ENCODE measurements around the gene RHOA.

The RHOA gene

DNA sequence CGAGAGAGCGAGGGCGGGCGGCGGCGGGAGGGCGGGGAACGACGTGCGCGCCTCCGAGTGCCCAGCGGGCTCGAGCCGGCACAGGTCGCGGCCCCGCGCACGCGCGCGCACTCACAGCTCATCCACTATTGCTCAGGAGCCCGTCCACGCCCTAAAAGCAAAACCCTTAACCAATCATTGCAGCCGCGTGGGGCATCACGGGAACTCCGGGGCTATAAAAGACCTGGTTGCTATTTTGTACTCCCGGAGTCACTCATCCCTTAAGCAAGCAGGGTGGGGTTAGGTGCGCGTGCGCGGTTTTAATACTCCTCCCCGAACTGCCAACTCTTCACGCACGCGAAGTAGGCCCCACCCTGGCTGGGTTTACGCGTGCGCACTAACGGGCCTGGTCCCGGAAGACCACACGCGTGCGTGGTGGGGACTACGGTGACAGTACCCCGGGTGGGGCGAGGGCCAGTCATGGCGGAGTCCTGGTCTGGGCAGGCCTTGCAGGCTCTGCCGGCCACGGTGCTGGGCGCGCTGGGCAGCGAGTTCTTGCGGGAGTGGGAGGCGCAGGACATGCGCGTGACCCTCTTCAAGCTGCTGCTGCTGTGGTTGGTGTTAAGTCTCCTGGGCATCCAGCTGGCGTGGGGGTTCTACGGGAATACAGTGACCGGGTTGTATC is at the start of gene RHOA, which contains the start of gene TCTA:
Gene RHOA (minus strand): TSS at position 9 of the 664 bp plus-strand sequence. CDS start 36,387 bp downstream, outside the sequence.
Gene TCTA (plus strand): TSS at position 456 of the 664 bp plus-strand sequence. CDS start 4 bp downstream, at position 460.
- FAIRE-seq (peak; percentile 98), DNase-seq (ENCODE audit: insufficient read length, low spot score) (peak; percentile 100)

GRCh38 chr3:49460956-49461355 is 49.2 kb upstream of the RHOA start:
- no peak for DNase-seq (ENCODE audit: insufficient read length, low spot score)
- FAIRE-seq, result no peak

- FAIRE-seq, result no peak
- no peak for DNase-seq (ENCODE audit: insufficient read length, low spot score)
Observed at GRCh38 chr3:49460188-49460890, 48.6 kb upstream of the RHOA start.

- FAIRE-seq (no peak), DNase-seq (ENCODE audit: insufficient read length, low spot score) (no peak)
Observed at GRCh38 chr3:49456466-49456865, 44.7 kb upstream of the RHOA start.

- FAIRE-seq (no peak), DNase-seq (ENCODE audit: insufficient read length, low spot score) (no peak)
Observed at GRCh38 chr3:49454898-49455681, 43.3 kb upstream of the RHOA start.

GRCh38 chr3:49454458-49454857 is 42.7 kb upstream of the RHOA start:
- no peak for FAIRE-seq
- DNase-seq (ENCODE audit: insufficient read length, low spot score), result no peak

DNA sequence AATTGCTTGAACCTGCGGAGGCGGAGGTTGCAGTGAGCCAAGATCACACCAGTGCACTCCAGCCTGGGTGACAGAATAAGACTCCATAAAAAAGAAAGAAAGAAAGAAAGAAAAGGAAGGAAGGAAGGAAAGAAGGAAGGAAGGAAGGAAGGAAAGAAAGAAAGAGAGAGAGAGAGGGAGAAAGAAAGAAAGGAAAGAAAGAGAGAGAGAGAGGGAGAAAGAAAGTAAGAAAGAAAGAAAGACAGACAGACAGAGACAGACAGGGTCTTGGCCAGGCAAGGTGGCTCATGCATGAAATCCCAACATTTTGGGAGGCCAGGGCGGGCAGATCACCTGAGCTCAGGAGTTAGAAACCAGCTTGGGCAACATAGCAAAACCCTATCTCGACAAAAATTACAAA is 41.8 kb upstream of the RHOA start:
- no peak for FAIRE-seq
- DNase-seq (ENCODE audit: insufficient read length, low spot score), result no peak

GRCh38 chr3:49445391-49445790 is 33.6 kb upstream of the RHOA start:
- FAIRE-seq (no peak), DNase-seq (ENCODE audit: insufficient read length, low spot score) (no peak)

DNA sequence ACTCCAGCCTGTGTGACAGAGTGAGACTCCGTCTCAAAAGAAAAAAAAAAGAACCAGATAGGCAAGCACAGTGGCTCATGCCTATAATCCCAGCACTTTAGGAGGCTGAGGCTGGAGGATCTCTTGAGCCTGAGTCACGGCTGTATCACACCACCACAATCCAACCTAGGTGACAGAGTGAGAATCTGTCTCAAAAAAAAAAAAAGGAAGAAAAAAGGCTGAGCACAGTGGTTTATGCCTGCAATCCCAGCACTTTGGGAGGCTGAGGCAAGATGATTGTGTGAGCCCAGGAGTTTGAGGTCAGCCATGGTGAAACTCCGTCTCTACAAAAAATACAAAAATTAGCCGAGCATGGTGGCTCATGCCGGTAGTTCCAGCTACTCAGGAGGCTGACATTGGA is 23.0 kb upstream of the RHOA start:
- no peak for FAIRE-seq
- DNase-seq (ENCODE audit: insufficient read length, low spot score), result no peak

GRCh38 chr3:49428752-49429080 is 16.9 kb upstream of the RHOA start:
- DNase-seq (ENCODE audit: insufficient read length, low spot score), result no peak
- no peak for FAIRE-seq

DNA sequence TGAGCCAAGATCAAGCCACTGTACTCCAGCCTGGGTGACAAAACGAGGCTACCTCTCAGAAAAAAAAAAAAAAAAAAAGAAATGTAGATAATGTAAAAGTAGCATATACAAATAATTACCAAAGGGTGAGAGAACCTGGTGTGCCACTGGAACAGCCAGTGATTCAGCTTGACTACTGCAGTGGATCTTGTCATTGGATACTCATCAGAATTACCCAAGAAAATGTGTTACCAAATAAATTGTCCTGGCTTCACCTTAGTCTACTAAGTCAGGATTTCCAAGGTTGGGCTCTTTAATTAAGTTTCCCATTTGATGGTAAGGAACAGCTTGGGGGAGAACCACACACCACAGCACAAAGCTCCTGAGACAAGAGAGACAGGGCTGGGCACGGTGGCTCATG is 15.8 kb upstream of the RHOA start:
- FAIRE-seq, result no peak
- no peak for DNase-seq (ENCODE audit: insufficient read length, low spot score)

DNA sequence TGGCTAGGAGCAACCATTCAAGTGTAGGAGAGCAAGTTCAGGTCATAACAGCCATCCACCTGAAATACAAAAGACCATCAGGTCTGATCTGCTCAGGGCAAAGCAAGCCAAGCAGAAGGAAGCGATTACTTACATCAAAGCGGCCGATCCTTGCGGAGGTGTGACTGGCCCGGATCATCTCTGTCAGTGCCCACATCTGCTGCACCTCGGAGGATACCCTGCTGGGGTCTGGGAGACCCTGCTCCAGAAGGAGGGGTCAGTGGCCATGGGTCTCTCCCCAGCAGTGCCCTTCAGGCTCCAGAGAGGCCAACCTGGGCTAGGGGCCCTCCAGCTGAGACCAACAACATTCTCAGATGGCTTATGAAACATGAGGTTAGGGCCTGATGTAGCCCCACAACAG is 13.0 kb upstream of the RHOA start:
- no peak for FAIRE-seq
- no peak for DNase-seq (ENCODE audit: insufficient read length, low spot score)

DNA sequence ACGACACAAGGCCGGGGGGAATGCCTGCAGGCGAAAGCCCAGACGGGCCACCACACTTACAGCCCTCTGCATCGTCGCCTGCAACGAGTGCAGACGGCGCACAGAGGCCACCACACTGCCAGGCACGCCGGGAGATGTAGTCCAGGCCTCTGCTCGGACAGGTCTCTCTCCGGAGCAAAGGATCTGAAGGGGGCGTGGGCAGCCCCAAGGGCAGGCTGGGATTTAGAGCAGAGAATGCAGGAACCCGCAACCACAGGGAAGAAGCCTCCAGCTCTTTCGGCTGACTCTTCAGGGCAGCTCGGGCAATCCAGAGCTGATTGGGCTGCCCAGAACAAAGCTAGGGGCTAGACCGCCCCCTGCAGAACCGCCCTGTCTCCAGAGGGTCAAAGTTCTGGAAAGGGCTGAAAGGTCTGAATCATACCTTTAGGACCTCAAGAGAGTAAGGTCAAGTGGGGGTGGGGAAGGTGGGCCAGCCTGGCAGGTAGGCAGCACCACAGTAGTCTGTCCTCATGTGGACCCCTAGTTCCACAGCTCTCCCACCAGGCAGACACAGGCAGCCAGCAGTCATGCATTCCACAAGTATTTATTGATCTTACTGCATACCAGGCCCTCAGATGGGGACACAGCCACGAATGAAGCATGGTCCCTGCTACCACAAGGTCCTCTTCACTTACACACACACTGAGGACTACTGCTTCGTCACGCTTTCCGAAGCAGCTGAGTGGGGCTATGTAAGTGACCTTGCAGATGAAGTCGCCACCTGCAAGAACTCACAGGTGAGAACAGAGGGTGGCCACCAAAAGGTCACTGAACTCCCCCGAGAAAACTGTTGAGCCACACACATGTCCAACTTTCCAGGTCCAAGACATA is 10.8 kb upstream of the RHOA start, which contains the start of gene AMT:
Gene AMT (minus strand): TSS at position 95 of the 870 bp plus-strand sequence. CDS start 23 bp downstream, at position 72.
- DNase-seq (ENCODE audit: insufficient read length, low spot score), result no peak
- FAIRE-seq, result no peak

GRCh38 chr3:49421890-49422378 is 10.2 kb upstream of the RHOA start:
- FAIRE-seq, result peak; percentile 72
- DNase-seq (ENCODE audit: insufficient read length, low spot score), result no peak

GRCh38 chr3:49417516-49418120 is 5.8 kb upstream of the RHOA start:
- no peak for FAIRE-seq
- no peak for DNase-seq (ENCODE audit: insufficient read length, low spot score)

DNA sequence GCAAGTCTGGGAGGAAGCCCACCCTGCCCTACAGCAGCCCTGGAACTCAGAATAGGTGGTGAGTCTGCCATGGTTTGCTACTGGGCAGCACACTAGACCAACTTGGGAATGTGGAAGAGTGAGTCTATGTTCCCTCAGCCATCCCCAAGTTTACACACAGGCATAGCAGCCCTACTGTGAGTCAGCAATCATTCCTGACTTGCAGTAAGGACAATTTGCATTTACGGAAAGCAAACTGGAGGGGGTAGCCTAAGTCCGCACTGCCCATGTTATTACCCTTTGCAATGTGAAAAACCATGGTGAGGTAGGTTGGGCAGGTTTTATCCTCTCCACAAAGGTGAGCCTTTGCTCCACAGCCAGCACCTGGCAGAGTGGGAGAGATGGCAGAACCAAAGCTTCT is 5.1 kb upstream of the RHOA start:
- FAIRE-seq, result no peak

GRCh38 chr3:49415931-49416601 is 4.3 kb upstream of the RHOA start:
- DNase-seq (ENCODE audit: insufficient read length, low spot score), result no peak

More for the DNA sequence above, 5.1 kb upstream of the RHOA start:
- DNase-seq (ENCODE audit: insufficient read length, low spot score), result no peak

GRCh38 chr3:49414753-49415152 is 3.0 kb upstream of the RHOA start:
- DNase-seq (ENCODE audit: insufficient read length, low spot score) (no peak), FAIRE-seq (no peak)

More at GRCh38 chr3:49415931-49416601, 4.3 kb upstream of the RHOA start:
- no peak for FAIRE-seq

- DNase-seq (ENCODE audit: insufficient read length, low spot score) (no peak), FAIRE-seq (no peak)
Observed at GRCh38 chr3:49413338-49413734, 1.6 kb upstream of the RHOA start.

Measured in HTR-8/SVneo (cell line).